Activated naive CD4-positive, alpha-beta T cell treated with anti-CD3 and anti-CD28 coated beads, Interleukin-2, amount 50 U/mL, for 72 hours (primary cell): ENCODE results near the gene HSD17B12. TPM values are rescaled to one million over a fixed set of nuclear protein-coding genes. Genes with fewer than 3 reads are reported as not detected.
"Not testable (repeated sequence)": the region's sequence is repeated elsewhere in the genome, so short reads cannot be mapped to it uniquely, and the experiment has no call there.

Source experiments
- ATAC-seq, 2 donors: fragments of 150-1000 bp; cut with Tn5 transposase; 2 replicates each; pipeline ENCODE4 v1.10.0; 2021; ENCODE audit warnings: mild to moderate bottlenecking in 2 of 2, moderate library complexity in 2 of 2
- DNase-seq, 2 donors: peaks; one replicate each; pipeline ENCODE4 v3.0.0; 2021 to 2022; ENCODE audit warnings: low spot score in 2 of 2
- H3K27ac Mint-ChIP-seq, 2 donors: one replicate each; pipeline ENCODE4 v1.8.0; 2022; ENCODE audit warnings: mild to moderate bottlenecking in 2 of 2, mixed read lengths in 2 of 2
- H3K36me3 Mint-ChIP-seq, 2 donors: one replicate each; pipeline ENCODE4 v1.8.0; 2022; ENCODE audit warnings: mixed read lengths in 2 of 2
- H3K9me3 Mint-ChIP-seq, 2 donors: one replicate each; pipeline ENCODE4 v1.8.0; 2022; ENCODE audit warnings: mixed read lengths in 2 of 2
- total RNA-seq, 2 donors: library from RNA; stranded (reverse); gene quantifications; one replicate each; pipeline ENCODE4 v1.2.3, GENCODE V29; 2022

The HSD17B12 gene
- total RNA-seq, result 10 to 100 TPM; 38.7 to 55.7 TPM

DNA sequence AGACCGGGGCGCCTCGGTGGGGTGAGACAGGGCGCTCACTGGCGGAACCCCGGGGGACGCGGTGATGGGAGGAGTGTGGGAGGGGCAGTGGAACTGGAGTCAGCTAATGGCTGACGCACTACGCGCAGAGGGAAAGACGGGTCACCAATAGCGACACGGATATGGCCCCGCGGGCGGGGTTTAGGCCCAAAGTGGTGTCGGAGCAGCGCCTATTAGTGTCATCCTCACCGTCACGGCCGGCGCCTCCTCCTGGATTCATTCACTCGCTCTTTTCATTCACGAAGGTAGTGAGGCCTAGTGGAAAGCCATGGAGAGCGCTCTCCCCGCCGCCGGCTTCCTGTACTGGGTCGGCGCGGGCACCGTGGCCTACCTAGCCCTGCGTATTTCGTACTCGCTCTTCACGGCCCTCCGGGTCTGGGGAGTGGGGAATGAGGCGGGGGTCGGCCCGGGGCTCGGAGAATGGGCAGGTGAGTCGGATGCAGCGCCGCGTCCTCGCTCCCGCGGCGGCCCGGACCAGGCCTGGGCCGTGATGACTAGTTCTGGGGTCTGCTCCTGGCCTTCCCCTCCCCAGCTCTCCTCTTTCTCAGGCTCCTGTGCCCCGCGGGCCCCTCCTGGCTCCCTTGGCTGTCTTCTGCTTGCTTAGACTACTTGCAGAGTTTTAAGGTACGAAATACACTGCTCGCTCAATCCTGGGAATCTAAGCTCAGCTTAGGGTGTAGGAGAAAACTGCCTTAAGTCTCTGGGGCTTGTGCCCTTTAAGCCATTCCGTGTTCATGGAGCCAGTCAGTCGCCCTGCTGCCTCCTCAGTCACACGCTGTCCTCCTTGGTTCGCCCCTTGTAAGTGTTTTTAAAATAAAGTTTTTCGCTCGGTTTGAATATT, at the start of gene HSD17B12:
Gene HSD17B12, plus strand, starts transcription at position 218 of the 880 bp plus-strand sequence. Its CDS starts 90 bp downstream, at position 308.
- peak; percentile 95 to 97 for ATAC-seq
- H3K27ac Mint-ChIP-seq, result peak within 1 kb of the TSS; percentile 98 to 100
- peaks cover 14 to 59% of the 10 kb centered on the region in 2 donors for H3K36me3 Mint-ChIP-seq
- H3K9me3 Mint-ChIP-seq, result peaks cover 0 to 15% of the 10 kb centered on the region in 2 donors
- DNase-seq, result peak; percentile 97 to 99

DNA sequence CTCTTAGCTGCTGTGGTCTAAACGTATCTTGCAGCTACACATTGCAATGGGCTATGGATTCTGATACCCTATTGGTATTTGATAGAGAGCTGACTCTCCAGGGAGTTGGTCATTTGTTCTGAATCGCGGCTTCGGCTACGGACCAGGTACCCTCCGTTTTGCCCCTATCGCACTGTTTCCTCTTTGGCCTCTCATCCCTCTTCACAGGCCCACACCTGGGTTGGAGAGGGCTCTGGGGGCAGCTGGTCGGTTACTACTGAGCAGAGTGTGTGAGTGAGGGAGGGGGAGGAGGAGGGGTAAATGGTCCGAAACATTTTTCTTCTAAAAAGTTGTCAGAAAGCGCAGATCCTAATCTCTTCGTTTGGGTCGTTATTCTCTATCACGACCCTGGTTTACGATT, 48.8 kb upstream of the HSD17B12 start:
- peaks cover 0 to 5% of the 10 kb centered on the region in 2 donors for H3K36me3 Mint-ChIP-seq
- no peak for DNase-seq
- H3K9me3 Mint-ChIP-seq, result no peaks in the 10 kb centered on the region
- no peak for ATAC-seq
- no peak overlapping the region for H3K27ac Mint-ChIP-seq

DNA sequence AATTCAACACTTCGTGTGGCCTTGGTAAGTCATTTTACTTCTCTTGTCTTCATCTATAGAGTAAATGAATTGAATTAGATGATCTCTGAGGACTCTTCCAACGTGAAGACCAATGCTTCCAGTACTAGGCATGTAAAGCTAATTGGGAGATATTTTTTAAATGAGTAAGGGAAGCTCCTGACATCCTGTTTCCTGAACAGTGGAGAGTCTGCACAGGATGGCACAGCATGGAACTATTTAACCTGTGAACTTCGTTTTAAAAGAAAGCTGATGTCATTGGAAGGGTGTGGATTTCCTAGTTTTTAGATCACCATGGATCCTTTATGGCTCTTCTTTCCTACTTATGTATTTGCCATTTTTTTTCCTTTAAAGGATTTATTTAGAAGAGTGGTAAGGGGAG, 48.4 kb upstream of the HSD17B12 start:
- DNase-seq, result no peak
- H3K9me3 Mint-ChIP-seq, result no peaks in the 10 kb centered on the region
- no peak for ATAC-seq
- peaks cover 0 to 5% of the 10 kb centered on the region in 2 donors for H3K36me3 Mint-ChIP-seq
- H3K27ac Mint-ChIP-seq, result no peak overlapping the region

DNA sequence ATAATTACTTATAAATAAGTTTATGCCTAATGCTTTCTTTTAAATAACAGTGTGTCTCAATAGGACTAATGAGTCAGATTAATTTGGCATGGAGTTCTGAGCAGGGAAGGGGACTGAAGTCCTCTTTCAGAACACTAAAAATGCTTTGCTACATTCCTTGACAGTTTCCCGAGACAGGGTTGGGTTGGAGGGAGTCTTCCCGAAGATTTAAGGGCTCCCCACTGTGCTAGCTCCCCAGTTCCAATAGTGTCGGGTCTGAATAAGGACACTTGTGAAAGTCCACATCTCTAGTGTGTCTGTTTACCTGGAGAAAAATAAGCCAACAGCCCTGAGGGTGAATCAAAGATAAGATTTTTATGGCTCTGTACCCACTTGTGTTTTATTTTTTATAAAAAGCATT, 41.8 kb upstream of the HSD17B12 start:
- Mint-ChIP-seq H3K27ac (no peak overlapping the region), H3K9me3 (no peaks in the 10 kb centered on the region), H3K36me3 (peaks cover 0 to 4% of the 10 kb centered on the region in 2 donors)
- ATAC-seq, result no peak
- DNase-seq, result no peak

DNA sequence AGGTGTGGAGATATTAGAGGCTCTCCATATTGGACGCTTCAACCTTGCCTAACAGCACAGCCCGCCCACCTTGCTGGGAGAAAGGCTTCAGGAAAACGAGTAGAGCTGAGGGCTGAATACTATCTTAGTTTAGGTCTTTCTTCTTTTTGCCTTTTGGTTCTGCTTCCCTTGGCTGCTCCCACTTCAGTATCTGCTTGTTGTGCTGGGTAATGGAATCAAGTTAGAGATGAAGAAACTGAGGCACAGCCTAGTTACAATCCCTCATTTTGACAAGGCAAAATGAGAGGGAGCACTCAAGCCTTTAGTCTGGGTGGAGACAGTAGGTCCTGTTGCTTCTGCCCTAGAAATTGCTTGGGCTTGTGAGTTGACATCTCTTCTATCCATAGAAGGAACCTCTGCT, 41.3 kb upstream of the HSD17B12 start:
- DNase-seq (no peak), ATAC-seq (no peak)
- peaks cover 0 to 9% of the 10 kb centered on the region in 2 donors for H3K36me3 Mint-ChIP-seq
- no peak overlapping the region for H3K27ac Mint-ChIP-seq
- no peaks in the 10 kb centered on the region for H3K9me3 Mint-ChIP-seq

DNA sequence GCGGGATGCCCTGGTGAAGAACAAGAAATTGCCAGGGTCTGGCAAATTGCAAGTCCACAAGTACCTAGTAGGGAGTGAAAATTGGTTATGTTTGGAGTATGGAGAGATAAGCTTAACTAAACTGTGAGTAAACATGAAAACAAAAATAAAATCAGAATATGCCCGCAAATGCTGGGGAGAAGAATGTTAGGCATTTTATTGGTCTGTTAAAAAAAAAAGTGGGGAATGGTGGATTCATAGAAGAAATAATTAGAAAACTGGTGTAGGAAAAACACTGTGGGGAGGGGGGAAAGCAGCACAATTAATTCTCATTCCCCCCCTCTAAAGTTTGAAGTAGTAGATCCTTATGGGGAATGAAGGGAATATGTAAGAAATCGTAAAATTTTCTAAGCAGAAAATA, 40.6 kb upstream of the HSD17B12 start:
- ATAC-seq (no peak), DNase-seq (no peak)
- no peaks in the 10 kb centered on the region for H3K9me3 Mint-ChIP-seq
- peaks cover 6 to 15% of the 10 kb centered on the region in 2 donors for H3K36me3 Mint-ChIP-seq
- no peak overlapping the region for H3K27ac Mint-ChIP-seq

DNA sequence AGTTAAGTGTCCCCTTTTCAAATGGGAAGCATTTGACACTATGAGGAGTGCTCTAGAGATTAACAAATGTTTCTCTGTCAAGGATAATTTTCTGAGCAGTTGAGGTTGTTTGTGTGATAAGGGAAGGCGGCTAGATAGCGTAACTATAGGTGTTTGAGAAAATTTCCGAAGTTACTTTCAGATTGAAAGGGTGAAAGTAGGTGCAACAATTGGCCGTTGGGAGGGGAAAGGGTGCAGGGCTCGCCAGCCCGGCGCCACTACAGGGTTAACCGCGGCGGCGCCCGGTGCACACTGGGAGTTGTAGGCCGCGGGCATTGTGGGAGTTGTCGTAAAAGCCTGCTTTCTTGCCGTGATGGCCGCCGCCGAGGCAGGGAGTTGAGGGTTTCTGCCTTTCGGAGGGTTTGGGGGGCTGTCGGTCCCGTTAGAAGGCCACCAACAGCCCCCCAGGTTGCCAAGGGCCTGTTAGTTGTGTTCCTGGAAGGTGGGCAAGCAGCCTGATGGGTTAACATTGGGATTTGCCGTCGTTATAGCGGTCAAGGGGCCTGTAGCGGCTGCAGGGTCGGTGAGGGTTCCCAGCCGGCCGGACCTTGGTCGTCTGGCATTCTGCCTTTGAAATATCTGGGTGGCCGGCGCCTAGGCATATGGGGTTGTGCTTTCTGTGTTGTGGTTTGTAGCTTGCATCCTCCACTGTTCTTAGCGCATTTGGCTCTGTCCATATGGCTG, 36.5 kb upstream of the HSD17B12 start:
- Mint-ChIP-seq H3K9me3 (no peaks in the 10 kb centered on the region), H3K36me3 (peaks cover 6 to 15% of the 10 kb centered on the region in 2 donors), H3K27ac (peak overlapping the region; percentile 95 to 96)
- ATAC-seq, result peak; percentile 100
- DNase-seq, result peak; percentile 86 to 88

DNA sequence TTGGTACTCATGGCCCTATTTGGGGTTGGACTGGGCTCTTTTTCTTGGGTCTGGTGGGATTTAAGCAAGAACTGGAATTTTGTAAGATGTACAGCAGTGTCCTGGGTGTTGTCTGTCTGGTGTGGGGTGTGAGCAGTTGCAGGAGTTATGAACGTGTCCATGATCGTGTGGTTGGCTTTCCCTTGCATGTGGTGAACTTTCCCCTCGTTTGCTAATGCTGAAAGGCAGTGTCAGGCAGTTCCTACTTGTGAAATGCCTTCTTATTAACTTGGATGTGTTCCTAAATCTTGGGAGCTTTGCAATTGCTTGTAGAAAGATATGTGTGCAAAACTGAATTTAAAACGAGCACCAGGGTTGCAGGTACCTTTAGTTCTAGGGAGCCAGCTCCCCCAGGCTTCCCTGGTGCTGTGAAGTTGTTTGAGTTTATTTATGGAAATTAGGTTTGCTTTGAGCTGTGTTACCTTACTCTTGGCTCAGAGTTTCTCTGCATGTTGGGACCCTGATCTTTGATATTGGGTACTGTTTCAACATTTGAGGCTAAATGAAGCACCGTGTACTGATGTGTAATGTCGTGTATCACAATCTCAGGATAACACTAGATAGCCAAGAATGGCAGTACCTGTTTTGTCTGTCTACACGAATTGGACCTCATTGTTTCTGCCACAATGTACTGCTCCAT, 35.8 kb upstream of the HSD17B12 start:
- Mint-ChIP-seq H3K9me3 (no peaks in the 10 kb centered on the region), H3K36me3 (peaks cover 6 to 15% of the 10 kb centered on the region in 2 donors), H3K27ac (peak overlapping the region; percentile 95 to 96)
- DNase-seq (no peak), ATAC-seq (peak in 1 of 2 donors; percentile 11)

DNA sequence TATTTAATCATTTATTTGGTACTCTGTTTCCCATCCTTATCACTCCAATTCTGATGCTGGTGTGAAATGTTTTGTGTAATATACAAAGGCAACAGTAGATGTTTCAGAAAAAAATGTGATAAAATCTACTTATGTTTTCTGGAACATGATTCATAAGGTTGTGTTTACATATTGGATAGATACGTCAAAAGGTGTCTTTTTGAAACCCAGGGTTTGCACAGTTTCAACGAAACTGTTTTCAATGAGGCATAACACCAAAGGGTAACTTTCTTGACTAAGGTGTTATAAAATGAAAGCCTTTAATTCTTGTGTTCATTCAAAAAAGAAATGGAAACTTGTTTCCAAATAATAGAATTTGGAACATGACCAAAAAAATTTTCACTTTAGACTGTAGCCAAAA, 33.8 kb upstream of the HSD17B12 start:
- Mint-ChIP-seq H3K9me3 (peaks cover 3 to 4% of the 10 kb centered on the region in 2 donors), H3K36me3 (peaks cover 6 to 15% of the 10 kb centered on the region in 2 donors), H3K27ac (no peak overlapping the region)
- ATAC-seq (no peak), DNase-seq (no peak)

DNA sequence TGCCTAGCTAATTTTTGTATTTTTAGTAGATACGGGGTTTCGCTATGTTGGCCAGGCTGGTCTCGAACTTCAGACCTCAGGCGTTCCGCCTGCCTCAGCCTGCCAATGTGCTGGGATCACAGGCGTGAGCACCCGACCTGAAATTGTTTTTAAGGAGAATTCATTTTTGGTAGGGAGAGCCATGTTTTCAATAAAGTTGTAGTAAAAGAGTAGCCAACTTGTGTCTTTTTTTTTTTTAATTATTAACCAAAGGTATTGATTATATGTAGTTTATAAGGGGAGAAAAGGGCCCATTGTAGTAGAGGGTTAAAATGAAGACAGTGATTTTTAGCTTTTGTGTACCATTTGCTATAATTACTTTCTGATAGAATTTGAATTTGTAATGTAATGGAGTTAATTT, 31.6 kb upstream of the HSD17B12 start:
- Mint-ChIP-seq H3K27ac (no peak overlapping the region), H3K36me3 (peaks cover 6 to 9% of the 10 kb centered on the region in 2 donors), H3K9me3 (peaks cover 3 to 4% of the 10 kb centered on the region in 2 donors)
- DNase-seq (no peak), ATAC-seq (no peak)

DNA sequence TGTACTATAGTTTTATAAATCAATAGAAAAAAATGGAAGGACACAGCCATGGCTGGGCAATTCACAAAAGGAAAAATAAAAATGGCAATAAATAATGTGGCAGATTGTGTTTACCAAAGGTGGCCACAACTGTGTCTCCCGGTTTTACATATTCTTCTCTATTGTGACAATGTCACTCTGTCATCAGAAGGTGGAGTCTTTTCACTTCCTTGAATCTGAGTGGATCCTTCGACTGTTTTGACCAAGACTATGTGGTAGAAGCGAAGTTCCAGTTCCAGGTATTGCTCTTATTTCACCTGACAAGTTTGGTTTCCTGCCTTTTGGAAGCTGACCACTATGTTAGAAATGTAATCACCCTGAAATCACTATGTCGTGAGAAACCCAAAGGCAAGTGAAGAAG, 31.0 kb upstream of the HSD17B12 start:
- peaks cover 3 to 4% of the 10 kb centered on the region in 2 donors for H3K9me3 Mint-ChIP-seq
- ATAC-seq (no peak), DNase-seq (no peak)
- no peak overlapping the region for H3K27ac Mint-ChIP-seq
- H3K36me3 Mint-ChIP-seq, result peaks cover 3 to 4% of the 10 kb centered on the region in 2 donors

DNA sequence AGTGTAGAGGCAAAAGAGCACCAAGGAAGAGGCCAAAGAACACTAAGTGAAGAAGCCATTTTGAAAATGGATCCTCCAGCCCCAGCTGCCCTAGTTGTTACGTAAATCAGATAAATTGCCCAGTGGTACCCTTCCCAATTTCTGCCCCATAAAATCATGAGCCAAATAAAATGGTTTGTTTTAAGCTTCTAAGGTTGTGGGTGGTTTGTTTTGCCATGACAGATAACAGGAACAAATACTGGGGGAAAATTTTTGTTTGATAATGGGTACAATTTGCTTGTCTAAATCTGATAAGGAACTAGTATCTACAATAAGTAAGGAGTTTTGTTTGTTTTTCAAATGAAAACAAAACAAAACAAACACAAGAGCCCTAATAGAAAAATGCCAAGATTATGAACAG, 30.6 kb upstream of the HSD17B12 start:
- ATAC-seq, result no peak
- no peak for DNase-seq
- H3K36me3 Mint-ChIP-seq, result no peaks in the 10 kb centered on the region
- H3K9me3 Mint-ChIP-seq, result peaks cover 3 to 4% of the 10 kb centered on the region in 2 donors
- no peak overlapping the region for H3K27ac Mint-ChIP-seq

DNA sequence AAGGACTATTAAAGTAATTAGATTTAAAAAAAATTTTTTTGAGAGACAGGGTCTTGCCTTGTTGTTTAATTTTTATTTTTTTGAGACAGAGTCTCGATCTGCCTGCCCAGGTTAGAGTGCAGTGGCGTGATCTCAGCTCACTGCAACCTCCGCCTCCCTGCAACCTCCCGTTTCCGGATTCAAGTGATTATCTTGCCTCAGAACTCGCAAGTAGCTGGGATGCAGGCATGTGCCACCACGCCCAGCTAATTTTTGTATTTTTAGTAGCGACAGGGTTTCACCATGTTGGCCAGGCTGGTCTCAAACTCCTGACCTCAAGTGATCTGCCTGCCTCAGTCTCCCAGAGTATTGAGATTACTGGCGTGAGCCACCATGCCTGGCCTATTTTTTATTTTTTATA, 17.5 kb upstream of the HSD17B12 start:
- H3K9me3 Mint-ChIP-seq, H3K36me3 Mint-ChIP-seq, H3K27ac Mint-ChIP-seq, ATAC-seq, DNase-seq: not testable (repeated sequence)

DNA sequence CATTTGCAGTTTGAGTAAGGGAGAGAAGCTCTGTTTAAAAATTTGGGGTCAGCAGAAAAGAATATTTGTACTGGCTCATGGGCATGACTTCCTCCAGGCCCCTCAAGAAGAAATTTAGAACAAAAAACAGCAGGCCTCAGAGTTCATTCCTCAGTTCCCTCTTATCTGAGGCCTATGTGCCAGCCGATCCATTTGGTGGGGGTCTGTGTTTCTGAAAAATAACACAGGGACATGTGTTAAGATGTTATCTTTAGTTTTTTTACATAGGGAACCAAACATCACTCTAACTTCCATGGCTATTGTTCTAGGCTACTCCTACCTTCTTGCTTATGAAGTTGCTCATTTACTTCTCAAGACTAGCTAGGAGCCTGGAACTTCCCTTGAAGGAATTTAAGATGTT, 16.2 kb upstream of the HSD17B12 start:
- H3K9me3 Mint-ChIP-seq, result no peaks in the 10 kb centered on the region
- no peak for DNase-seq
- no peak overlapping the region for H3K27ac Mint-ChIP-seq
- ATAC-seq, result no peak
- H3K36me3 Mint-ChIP-seq, result no peaks in the 10 kb centered on the region

DNA sequence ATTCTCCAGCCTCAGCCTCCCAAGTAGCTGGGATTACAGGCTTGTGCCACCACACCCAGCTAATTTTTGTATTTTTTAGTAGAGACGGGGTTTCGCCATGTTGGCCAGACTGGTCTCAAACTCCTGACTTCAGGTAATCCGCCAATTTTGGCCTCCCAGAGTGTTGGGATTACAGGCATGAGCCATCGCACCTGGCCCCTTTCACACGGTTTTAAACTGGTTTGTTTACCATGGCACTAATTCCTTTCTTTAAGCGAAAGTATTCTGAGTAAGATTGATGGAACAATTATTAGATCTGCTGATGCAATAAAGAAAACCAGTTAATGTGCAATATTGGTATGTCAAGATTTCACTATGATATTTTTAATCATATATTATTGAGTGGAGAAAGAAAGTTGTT, 9.3 kb upstream of the HSD17B12 start:
- H3K27ac Mint-ChIP-seq, H3K9me3 Mint-ChIP-seq, H3K36me3 Mint-ChIP-seq, ATAC-seq, DNase-seq: not testable (repeated sequence)

DNA sequence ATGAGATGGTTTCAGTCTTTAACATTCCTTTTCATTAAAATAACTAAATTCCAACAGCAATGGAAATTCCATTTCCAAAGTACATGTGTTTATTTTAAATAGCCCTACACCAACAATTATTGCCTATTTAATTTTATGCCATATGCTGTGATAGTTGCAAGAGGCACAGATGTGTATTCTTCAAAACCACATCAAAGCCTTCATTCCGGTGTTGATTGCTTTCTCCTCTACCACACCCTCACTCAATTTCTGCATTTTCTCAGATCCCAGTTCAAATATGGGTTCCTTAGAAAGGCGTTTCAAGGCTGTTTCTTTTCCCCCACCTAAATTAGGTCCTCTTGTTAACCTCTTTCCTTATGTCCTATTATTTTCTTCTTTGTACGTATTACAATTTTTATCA, 6.0 kb upstream of the HSD17B12 start:
- no peak for ATAC-seq
- DNase-seq, result no peak
- peaks cover 0 to 9% of the 10 kb centered on the region in 2 donors for H3K36me3 Mint-ChIP-seq
- H3K27ac Mint-ChIP-seq, result no peak overlapping the region
- H3K9me3 Mint-ChIP-seq, result peaks cover 0 to 10% of the 10 kb centered on the region in 2 donors

DNA sequence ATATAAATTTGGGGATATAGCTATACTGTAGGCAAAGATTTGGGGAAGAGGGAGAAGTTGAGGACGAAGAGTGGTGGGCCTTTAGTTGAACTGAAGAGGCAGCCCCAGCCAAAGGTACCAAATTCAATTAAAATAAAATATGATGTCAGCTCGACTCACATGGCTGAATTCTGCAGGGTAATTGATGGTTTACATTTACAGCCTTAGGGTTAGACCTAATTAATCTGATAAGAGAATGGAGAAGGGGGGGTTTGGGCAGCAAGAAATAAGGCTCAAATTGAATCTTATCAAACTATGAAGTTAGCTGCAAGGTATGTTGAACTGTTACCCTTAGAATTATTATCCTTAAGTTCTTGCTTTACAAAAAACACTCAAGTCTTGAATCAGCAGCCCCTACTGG, 3.6 kb upstream of the HSD17B12 start:
- DNase-seq (no peak), ATAC-seq (no peak)
- Mint-ChIP-seq H3K9me3 (peaks cover 0 to 15% of the 10 kb centered on the region in 2 donors), H3K27ac (no peak overlapping the region), H3K36me3 (peaks cover 8 to 28% of the 10 kb centered on the region in 2 donors)
